GM19328 (cell line): ENCODE data around the gene EXT2.

Experiments
- ATAC-seq: cut with Tn5 transposase; IDR thresholded peaks from one replicate; pipeline ENCODE4 v1.9.1; 2021; ENCODE audit warnings: mild to moderate bottlenecking, moderate library complexity; ENCODE audit not compliant: unreplicated experiment

Gene EXT2

DNA sequence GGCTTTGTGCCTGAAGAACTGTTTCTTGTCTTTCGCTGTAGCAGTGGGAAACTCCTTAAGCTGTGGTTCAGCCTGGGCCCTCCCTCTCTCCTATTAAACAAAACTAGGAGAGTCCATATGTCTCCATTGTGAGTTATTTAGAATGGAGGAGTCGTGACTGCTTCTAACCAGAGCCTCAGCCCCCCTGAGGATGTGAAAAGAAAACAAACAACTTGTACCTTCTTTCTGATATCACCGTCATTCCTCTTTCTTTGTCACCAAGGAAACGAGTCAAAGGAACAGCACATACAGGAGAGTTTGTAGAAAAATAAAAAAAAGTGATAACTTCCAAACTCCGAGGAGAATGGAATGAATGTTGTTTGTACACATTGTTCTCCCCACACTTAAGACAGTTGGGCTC, 11.6 kb upstream of the EXT2 start:
- ATAC-seq = no peak

DNA sequence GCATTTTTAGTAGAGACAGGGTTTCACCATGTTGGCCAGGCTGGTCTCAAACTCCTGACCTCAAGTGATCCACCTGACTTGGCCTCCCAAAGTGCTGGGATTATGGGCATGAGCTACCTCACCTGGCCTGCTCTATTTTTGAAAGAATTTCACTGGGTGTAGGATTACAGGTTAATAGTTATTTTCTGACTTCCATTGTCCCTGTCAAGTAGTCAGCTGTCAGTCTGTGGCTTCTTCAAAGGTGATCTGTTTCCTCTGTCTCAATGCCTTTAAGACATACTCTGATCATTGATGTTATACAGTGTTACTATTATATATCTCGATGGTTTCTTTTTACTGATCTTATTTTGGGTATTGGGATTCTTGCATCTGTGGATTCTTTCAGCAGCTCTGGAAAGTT, 10.1 kb upstream of the EXT2 start:
- no peak for ATAC-seq

DNA sequence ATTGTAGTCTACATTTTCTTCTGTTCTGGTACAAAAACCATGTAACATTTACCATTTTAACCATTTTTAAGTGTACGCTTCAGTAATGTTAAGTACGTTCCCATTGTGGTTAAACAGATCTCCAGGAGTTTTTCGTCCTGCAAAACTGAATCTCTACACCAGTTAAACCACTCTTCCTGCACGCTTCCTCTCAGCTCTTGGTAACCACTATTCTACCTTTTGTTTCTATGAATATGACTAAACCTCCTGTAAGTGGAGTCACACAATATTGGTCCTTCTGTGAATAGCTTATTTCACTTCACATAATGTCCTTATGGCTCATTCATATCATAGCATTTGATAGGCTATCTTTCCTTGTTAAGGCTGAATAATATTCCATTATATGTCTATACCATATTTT, 7.1 kb upstream of the EXT2 start:
- no peak for ATAC-seq

DNA sequence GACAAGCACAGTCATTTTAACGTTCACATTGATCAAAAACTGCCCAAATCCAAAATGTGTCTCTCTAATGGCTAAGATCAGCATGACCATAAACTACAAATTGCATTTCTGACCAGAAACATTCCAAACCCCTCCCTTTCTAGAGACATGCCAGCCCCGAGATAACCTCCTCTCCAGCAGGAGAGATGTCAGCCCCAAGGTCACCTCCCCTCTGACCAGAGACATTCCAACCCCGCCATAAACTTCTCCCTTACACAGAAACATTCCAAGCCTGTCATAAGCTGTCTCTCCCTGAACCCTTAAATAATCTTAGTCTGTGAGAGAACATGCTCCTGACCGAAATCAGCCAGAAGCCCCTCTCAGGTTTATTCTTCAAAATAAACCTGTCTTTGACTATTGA, 6.6 kb upstream of the EXT2 start:
- no peak for ATAC-seq

DNA sequence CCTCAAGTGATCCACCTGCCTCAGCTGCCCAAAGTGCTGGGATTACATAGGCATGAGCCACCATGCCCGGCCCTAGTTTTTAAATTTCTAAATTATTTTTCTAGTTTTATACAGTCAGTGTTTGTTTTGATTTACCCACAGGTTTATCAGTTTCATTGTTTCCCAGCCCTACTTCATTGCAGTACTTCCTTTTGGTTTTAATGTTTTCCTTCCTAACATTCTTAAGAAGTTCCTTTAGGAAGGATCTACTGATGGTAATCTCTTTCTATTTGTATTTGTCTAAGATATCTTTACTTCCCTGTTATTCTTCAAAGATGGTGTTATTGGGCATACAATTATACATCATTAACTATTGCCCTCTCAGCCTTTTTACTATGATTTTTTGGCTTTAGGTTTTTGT, 4.9 kb upstream of the EXT2 start:
- ATAC-seq = no peak

DNA sequence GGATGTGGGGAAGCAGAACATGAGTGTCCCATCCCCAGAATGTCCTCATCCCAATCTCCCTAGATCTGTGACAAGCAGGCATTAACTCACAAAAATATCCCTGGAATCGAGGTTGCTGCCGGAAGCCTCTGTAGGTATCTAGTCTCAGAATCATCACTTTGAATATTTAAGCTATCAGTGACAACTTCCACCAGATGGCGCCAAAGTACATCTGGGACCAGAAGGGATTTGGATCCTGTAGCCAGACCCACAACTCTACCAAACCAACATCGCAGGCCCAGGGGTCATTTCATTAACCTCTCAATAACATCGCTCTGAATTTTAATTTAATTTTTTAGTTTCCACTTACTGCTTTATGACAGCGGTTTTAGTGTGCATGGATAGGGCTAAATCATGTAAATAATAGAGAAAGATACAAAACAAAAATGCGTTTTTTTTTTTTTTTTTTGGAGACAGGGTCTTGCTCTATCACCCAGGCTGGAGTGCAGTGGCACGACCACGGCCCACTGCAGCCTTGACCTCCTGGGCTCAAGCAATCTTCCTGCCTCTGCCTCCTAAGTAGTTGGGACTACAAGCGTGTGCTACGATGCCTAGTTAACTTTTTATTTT, 1.1 kb upstream of the EXT2 start:
- no peak for ATAC-seq

DNA sequence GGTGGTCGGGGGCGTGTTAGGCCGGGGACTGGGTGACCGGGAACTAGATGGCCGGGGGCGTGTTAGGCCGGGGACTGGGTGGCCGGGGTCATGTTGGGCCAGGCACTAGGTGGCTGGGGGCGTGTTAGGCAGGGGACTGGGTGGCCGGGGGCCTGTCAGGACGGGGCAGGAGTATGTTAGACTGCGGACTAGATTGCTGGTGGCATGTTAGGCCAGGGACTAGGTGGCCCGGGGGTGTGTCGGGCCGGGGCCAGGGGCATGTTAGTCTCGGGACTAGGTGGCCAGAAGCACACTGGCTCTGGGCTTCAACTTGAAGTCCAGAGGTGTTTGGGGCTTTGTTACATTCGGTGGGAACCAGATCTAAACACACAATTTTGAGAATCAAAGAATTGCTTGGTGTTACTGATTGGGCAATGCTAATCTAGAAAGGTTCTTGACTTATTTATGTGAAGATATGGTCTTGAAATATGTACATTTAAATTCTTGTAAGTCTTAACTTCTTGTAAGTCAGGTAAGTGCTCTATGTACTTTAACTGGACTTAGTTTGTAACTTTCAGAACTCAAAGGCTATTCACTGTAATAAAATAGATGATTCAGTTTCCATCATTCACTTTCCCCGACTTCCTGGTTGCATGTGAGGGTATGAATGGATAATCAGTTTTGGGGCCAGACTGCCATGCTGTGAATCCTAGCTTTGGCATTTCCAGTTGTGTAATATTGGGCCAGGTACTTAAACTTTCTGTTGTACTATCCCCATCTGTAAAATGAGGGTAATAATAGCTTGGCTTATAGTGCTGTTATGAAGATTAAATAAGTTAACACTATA, 1.1 kb downstream of the EXT2 start:
- ATAC-seq = no peak

DNA sequence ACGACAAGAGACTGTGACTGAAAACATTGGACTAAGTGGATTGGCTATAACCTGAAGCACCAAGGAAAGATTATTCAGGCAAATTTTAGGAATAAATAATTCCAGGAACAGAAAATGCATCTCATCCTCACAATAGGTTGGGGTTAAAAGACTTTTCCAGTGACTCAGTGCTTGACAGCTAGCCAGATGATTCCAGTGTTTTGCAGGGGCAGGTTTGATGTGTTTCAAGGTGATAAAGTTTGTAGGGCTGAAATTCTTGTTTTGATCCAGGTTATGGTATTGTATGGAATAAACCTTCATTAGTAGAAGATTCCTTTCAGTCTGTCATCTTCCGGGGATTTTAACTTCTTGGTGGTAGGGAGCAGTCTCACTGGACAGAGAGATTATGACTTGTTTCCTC, 2.3 kb downstream of the EXT2 start:
- no peak for ATAC-seq

DNA sequence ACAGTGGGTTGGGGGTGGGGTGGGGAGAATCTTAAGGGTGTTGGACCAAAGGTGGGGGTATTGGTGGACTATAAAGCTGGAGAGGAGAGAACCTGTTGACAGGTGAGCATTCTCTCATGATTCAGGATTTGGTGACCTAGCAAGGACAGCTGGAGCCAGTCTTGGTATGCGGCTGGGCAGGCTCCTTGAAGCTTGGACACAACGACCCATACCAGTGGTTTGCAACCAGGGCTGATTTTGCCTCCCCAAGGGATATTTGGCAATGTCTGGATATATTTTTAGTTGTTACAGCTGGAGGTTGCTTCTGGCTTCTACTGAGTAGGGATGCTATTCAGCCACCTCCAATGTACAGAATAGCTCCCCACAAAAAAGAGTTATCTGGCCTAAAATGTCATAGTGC, 5.6 kb downstream of the EXT2 start:
- no peak for ATAC-seq

DNA sequence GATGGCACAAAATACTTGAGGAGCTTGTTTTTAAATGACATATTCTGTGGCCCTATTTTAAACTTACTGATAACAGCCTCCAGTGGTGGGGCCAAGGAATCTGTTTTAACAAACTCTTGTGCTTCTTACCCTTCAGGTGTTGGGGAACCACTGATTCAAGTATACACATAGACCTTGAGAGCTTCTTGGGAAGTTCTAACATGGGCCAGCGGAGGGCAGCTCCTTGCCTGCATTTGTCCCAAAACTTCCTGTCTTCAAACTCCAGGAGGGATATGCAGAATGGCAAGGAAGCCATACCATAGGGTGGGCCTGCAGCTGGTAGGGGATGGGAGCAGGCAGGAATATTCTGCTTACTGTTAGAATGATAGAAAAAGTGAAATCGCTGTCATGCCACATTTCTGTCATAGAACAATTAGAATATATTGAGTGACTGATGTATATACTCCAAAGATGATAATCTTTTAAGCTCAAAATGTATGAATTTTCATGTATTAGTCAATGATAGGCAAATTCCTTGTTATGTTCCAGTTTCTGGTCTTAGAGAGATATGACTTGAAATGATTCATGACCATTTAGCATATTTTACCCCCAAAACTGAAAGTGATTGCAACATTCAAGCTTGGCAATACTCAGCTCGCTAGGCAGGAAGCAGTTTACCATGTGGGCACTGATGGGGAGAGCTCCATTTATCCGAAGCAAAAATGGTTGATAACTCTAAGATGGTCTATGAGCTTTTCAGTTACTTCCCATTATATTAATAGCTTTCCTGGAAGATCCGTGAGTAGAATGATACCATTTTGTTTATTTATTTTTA, 9.2 kb downstream of the EXT2 start:
- no peak for ATAC-seq

DNA sequence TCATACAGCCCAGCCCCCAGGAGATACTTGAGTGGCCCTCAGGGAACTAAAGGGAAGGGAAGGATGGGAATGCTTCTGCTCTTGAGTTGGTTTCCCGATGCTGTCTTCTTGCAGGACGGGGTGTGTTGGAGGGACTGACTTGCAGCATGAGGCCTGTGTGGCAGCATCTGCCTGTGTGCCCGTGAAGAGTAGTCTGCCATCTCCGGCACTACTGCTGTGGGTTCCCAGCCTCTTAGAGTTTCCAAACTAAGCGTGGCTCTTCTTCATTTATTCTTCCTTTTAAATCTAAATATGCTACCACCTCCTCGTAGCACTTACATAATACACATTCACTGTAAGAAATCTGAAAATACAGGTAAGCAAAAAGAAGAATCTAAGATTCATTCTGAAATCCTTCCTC, 12.8 kb downstream of the EXT2 start:
- ATAC-seq = no peak

DNA sequence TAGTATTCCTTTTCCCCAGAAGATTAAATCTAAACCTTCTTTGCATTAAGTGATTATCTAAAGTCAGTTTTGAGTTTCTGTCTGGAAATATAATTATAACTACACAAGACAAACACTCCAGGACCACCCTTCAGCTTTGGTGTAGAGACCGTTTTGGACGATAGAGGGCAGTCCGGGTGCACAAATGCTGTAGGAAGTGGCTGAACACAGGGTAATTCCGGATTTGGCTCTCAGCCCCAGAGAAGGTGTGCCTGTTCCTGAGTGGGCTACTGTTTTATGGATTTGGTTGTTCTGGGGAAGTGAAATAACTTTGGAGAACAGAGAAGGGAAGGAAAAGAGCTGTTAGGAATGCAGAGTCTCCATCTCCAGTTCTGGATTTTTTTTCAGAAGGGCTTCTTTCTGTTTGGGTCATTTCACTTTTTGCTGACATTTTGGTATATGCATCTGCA, 14.8 kb downstream of the EXT2 start:
- ATAC-seq = peak; percentile 94

DNA sequence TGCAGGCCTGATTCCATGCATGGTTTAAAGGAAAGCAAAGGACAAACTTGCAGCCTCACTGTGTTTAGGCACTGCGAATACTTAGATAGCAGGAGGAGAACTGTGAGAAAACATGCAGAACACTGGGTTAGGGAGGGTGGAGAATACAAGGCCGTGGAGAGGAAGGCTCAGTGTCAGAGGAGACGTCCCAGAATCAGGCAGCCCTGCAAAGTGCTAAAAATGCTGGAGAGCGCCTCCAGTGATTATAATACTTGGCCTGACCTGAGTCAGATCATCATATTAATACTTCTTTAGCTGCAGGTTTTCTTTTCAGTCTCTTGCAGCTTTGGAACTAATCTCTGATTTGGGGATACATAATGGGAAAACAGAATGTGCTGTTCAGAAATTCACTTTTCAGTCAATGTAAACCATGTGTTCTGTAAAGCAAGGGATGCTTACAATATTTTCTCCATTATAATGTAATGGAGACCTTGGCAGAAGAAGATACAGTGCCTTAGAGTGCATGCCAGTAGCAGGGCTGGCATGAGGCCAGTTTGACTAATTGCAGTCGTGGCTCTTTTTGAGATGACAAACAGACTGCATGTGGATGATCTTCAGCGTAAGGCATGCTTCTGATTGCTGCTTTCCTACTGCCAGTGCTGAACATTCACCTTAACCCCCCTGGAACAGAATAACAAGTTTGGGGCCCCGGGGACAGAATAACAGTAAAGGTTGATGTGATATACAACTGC, 16.8 kb downstream of the EXT2 start:
- no peak for ATAC-seq

DNA sequence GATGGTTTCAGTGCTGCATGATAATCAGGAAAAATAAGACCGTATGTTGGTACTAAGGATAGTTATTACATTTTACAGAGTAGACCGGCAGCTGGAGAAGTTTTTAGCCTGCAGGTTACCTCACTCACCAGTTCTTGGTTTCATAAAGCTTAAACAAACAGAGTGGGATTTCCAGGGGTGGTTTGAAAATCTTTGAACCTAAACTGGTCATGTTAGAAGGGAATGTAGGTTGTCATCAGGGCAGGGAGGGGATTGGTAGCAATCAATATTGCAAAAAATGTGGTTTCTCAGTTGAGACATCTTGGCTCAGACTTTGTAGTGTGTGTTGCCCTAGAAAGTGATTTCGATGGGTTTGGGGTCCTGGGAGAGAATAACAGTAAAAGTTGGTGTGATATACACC, 17.5 kb downstream of the EXT2 start:
- no peak for ATAC-seq

DNA sequence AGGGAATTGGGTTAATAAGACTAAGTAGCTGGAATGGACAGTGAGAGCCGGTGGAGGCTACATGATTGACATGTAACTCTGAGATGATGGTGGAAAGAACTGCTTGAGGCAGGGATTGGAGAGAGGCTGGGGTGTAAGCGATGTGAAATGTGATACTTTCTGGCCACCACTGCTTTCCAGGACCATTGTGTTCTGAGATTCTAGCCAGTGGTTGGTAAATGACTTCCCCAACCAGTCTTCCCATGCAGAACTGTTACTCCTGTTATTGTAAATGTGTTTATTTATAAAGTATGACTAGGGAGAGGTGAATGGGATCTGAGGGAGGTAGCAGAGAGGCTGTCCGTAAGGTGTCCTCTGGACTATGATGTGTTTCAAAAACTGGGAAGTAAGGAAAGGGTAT, 18.1 kb downstream of the EXT2 start:
- ATAC-seq = no peak

DNA sequence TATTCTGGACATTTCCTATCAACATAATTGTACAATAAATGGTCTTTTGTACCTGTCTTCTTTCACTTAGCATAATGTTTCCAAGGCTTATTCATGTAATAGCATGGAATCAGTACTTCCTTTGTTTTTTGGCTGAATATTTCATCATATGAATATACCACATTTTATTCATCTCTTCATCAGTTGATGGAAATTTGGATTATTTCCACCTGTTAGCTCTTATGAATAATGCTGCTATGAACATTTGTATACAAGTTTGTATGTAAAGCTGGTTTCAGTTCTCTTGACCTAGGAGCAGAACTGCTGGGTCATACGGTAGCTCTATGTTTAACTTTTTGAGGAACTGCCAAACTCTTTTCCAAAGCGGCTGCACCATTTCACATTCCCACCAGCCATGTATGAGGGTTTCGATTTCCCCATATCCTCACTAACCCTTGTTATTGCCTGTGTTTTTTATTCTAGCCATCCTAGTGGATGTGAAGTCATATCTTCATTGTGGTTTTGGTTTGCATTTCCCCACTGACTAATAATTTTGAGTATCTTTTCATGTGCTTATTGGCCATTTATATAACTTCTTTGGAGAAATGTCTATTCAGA, 20.9 kb downstream of the EXT2 start:
- ATAC-seq = no peak

DNA sequence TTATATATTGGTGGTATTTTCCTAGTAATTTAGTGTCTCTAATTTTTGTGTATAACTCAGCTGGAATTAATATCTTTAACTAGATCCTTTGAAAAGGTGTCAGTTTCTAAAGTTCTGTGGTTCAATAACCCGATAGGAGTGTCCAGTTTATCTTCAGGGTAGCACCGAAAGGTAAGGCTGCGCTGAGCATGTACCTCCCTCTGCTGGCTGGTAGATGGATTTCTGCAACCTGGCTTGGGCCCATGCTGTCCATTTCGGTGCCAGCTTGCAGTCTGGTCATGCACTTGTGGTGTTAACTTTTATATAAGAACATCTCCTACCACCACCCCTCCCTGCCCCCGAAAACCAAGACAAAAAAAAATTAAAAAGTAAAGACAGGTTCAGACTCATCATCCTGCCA, 24.7 kb downstream of the EXT2 start:
- no peak for ATAC-seq

DNA sequence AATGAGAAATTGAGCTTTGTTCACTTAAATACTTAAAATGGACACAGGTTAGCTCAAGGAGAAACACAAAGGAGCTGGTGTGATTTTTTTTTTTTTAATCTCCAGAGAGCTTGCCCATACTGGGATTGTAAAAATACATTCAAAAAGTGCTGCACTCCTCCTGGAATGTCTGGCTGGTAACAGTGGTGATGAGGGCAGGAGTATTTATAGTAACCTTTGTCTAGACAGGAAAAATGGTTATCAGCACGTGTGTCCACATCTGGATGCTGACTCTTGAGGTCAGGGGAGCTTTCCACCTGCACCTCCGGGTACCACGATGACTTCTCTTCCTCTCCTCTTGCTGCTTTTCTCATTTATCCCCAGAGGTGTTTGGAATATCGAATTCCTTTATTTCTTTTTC, 30.1 kb downstream of the EXT2 start:
- no peak for ATAC-seq

DNA sequence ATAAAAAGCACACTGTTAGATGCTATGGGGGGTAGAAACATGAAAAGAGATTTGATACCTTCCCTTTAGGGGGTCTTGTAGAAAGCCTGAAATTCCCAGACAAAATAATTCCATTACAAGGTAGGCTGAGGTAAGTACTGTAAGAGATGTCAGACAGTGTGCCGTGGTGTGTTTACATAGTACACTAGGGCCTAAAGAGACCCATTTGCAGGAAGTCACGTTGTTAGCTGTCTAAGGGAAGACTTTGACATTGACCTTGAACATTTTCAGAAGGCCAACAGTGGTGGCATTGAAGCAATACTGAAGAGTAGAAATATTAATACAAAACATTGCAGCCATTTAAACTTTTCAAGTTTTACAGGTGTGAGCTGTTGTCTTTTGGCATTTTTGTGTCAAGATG, 30.8 kb downstream of the EXT2 start:
- ATAC-seq = no peak

DNA sequence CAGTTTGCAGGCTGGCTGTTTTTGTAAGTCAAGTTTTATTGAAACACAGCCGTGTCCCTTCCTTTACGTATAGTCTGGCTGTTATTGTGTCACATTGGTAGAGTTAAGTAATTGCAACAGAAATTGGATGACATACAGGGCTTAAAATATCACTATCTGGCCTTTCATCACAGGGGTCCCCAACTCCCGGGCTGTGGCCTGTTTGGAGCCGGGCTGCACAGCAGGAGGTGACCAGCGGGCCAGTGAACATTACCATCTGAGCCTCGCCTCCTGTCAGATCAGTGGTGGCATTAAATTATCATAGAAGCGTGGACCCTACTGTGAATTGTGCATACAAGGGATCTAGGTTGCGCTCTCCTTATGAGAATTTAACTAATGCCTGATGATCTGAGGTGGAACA, 31.7 kb downstream of the EXT2 start:
- ATAC-seq = no peak

DNA sequence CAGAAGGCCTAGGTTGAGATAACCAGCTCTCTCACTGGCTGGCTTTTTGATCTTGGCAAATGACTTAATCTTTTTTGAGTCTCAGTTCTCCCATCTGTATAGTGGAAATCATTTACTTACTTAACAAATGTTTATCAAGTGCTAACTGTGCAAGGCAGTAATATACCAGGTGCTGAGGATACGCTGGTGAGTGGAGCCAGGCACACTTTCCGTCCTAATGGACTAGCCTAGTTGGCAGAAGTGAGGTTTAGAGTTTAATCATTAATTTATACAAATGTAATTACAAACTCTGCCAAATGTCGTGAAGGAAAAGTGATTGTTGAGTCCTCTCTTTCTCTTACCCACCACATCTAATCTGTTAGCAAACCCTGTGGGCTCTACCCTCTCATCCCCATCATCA, 33.3 kb downstream of the EXT2 start:
- ATAC-seq = no peak
